NB4 (cell line): ENCODE data around the gene ZCCHC10.
"Not testable (repeated sequence)": the region's sequence is repeated elsewhere in the genome, so short reads cannot be mapped to it uniquely, and the experiment has no call there.

Experiments used
- DNase-seq: peaks from one replicate; pipeline ENCODE4 v3.0.0; 2010; ENCODE audit warnings: low read depth
- H3K4me3 ChIP-seq: one replicate; pipeline ENCODE4 v1.5.1; 2011; ENCODE audit warnings: mild to moderate bottlenecking, low read depth, low read length, moderate library complexity
- CTCF ChIP-seq: IDR thresholded peaks from one replicate; pipeline ENCODE4 v1.5.1; 2012; ENCODE audit warnings: low read depth, low read length
- MAX ChIP-seq: IDR thresholded peaks from 2 replicates; pipeline ENCODE4 v1.6.1; 2011; ENCODE audit warnings: low read depth, low read length
- MYC ChIP-seq: IDR thresholded peaks from 2 replicates; pipeline ENCODE4 v1.6.1; 2011; ENCODE audit warnings: low read depth, low read length
- POLR2A ChIP-seq: IDR thresholded peaks from 2 replicates; pipeline ENCODE4 v1.6.1; 2011; ENCODE audit warnings: mild to moderate bottlenecking; ENCODE audit not compliant: insufficient read length; ENCODE audit errors: extremely low read depth

The ZCCHC10 gene

GRCh38 chr5:133034064-133034463 is 7.7 kb upstream of the ZCCHC10 start:
- TF ChIP-seq CTCF: no peak
- TF ChIP-seq MAX: no peak
- no peak for TF ChIP-seq POLR2A
- TF ChIP-seq MYC: no peak
- DNase-seq: no peak
- no peak overlapping the region for H3K4me3 ChIP-seq

- H3K4me3 ChIP-seq: no peak overlapping the region
- peak; percentile 25 for DNase-seq
- TF ChIP-seq MYC (peak; percentile 90), CTCF (no peak), MAX (peak; percentile 96), POLR2A (no peak)
Observed at GRCh38 chr5:133032852-133033742, 6.7 kb upstream of the ZCCHC10 start.

GRCh38 chr5:133030343-133031005 is 4.1 kb upstream of the ZCCHC10 start:
- TF ChIP-seq CTCF (no peak), MAX (no peak), MYC (no peak), POLR2A (no peak)
- no peak for DNase-seq
- no peak overlapping the region for H3K4me3 ChIP-seq

- H3K4me3 ChIP-seq: no peak overlapping the region
- no peak for DNase-seq
- TF ChIP-seq MYC (no peak), MAX (no peak), CTCF (no peak), POLR2A (no peak)
Observed at GRCh38 chr5:133029416-133029815, 3.1 kb upstream of the ZCCHC10 start.

GRCh38 chr5:133026664-133027153 is 360 bp upstream of the ZCCHC10 start:
- peak overlapping the region; percentile 68 for H3K4me3 ChIP-seq
- DNase-seq: no peak
- TF ChIP-seq MYC (no peak), POLR2A (no peak), MAX (no peak), CTCF (no peak)

- H3K4me3 ChIP-seq, DNase-seq: not testable (repeated sequence)
Observed at GRCh38 chr5:133019471-133019870, 6.9 kb downstream of the ZCCHC10 start.
